Inferior parietal cortex (tissue), 1 donor: ENCODE data around the gene TRPM3.

Experiments used
- DNase-seq: peaks from one replicate; pipeline ENCODE4 v3.0.0-alpha.2; 2016; ENCODE audit errors: extremely low spot score

Gene TRPM3

GRCh38 chr9:70519912-70520724 lies 601.3 kb downstream of the TRPM3 start:
- DNase-seq: no peak

GRCh38 chr9:70517926-70518610 lies 603.4 kb downstream of the TRPM3 start:
- no peak for DNase-seq

- no peak for DNase-seq
These were observed 607.1 kb downstream of the TRPM3 start for GRCh38 chr9:70514273-70514672.

- DNase-seq: no peak
These were observed 609.6 kb downstream of the TRPM3 start for GRCh38 chr9:70511858-70512257.

GRCh38 chr9:70510157-70510770 lies 611.2 kb downstream of the TRPM3 start:
- no peak for DNase-seq

GRCh38 chr9:70506159-70506558 lies 615.3 kb downstream of the TRPM3 start:
- DNase-seq: no peak

- no peak for DNase-seq
These were observed 616.6 kb downstream of the TRPM3 start for GRCh38 chr9:70504834-70505233.

GRCh38 chr9:70502690-70503089 lies 618.7 kb downstream of the TRPM3 start:
- DNase-seq: no peak

GRCh38 chr9:70500793-70501192 lies 620.6 kb downstream of the TRPM3 start:
- no peak for DNase-seq

- no peak for DNase-seq
These were observed 621.8 kb downstream of the TRPM3 start for GRCh38 chr9:70499621-70500020.

- no peak for DNase-seq
These were observed 622.6 kb downstream of the TRPM3 start for GRCh38 chr9:70498866-70499265.

GRCh38 chr9:70496244-70496643 lies 625.2 kb downstream of the TRPM3 start:
- no peak for DNase-seq

- no peak for DNase-seq
These were observed 625.9 kb downstream of the TRPM3 start for GRCh38 chr9:70495514-70495913.

GRCh38 chr9:70494221-70494620 lies 627.2 kb downstream of the TRPM3 start:
- no peak for DNase-seq

- DNase-seq: no peak
These were observed 628.4 kb downstream of the TRPM3 start for GRCh38 chr9:70493029-70493428.

- no peak for DNase-seq
These were observed 629.1 kb downstream of the TRPM3 start for GRCh38 chr9:70492319-70492777.

GRCh38 chr9:70491426-70492318 lies 629.7 kb downstream of the TRPM3 start:
- no peak for DNase-seq

GRCh38 chr9:70490478-70490877 lies 630.9 kb downstream of the TRPM3 start:
- no peak for DNase-seq

GRCh38 chr9:70488793-70489105 lies 632.7 kb downstream of the TRPM3 start:
- no peak for DNase-seq

GRCh38 chr9:70488098-70488792 lies 633.2 kb downstream of the TRPM3 start:
- DNase-seq: no peak

GRCh38 chr9:70486127-70486526 lies 635.3 kb downstream of the TRPM3 start:
- DNase-seq: no peak
